HK-2 (cell line): ENCODE data around the gene AUTS2.

Experiments
- DNase-seq: peaks from one replicate; pipeline ENCODE4 v3.0.0-alpha.2; 2018; ENCODE audit not compliant: unreplicated experiment

The AUTS2 gene

GRCh38 chr7:70306173-70306572, 707.9 kb downstream of the AUTS2 start:
- DNase-seq, result no peak

- DNase-seq, result no peak
Measured at GRCh38 chr7:70307544-70308106, 709.4 kb downstream of the AUTS2 start.

GRCh38 chr7:70312336-70312735, 714.1 kb downstream of the AUTS2 start:
- DNase-seq, result no peak

- no peak for DNase-seq
Measured at GRCh38 chr7:70313271-70313670, 715.0 kb downstream of the AUTS2 start.

- DNase-seq, result no peak
Measured at GRCh38 chr7:70313687-70314086, 715.4 kb downstream of the AUTS2 start.

- DNase-seq, result no peak
Measured at GRCh38 chr7:70314221-70314620, 715.9 kb downstream of the AUTS2 start.

- DNase-seq, result no peak
Measured at GRCh38 chr7:70316745-70317144, 718.5 kb downstream of the AUTS2 start.

GRCh38 chr7:70317356-70317755, 719.1 kb downstream of the AUTS2 start:
- DNase-seq, result no peak

- no peak for DNase-seq
Measured at GRCh38 chr7:70318511-70318910, 720.2 kb downstream of the AUTS2 start.

- DNase-seq, result no peak
Measured at GRCh38 chr7:70319057-70319456, 720.8 kb downstream of the AUTS2 start.

GRCh38 chr7:70321016-70321590, 722.8 kb downstream of the AUTS2 start:
- DNase-seq, result no peak

- DNase-seq, result no peak
Measured at GRCh38 chr7:70322856-70323255, 724.6 kb downstream of the AUTS2 start.

GRCh38 chr7:70325509-70326101, 727.3 kb downstream of the AUTS2 start:
- DNase-seq, result no peak

- no peak for DNase-seq
Measured at GRCh38 chr7:70334295-70334694, 736.0 kb downstream of the AUTS2 start.

- DNase-seq, result no peak
Measured at GRCh38 chr7:70334871-70335270, 736.6 kb downstream of the AUTS2 start.

- DNase-seq, result no peak
Measured at GRCh38 chr7:70336536-70336935, 738.3 kb downstream of the AUTS2 start.

GRCh38 chr7:70338015-70338414, 739.7 kb downstream of the AUTS2 start:
- no peak for DNase-seq

GRCh38 chr7:70340236-70340635, 742.0 kb downstream of the AUTS2 start:
- no peak for DNase-seq

GRCh38 chr7:70341446-70341845, 743.2 kb downstream of the AUTS2 start:
- DNase-seq, result no peak

GRCh38 chr7:70343519-70343918, 745.2 kb downstream of the AUTS2 start:
- no peak for DNase-seq

- DNase-seq, result no peak
Measured at GRCh38 chr7:70344726-70345125, 746.5 kb downstream of the AUTS2 start.

- DNase-seq, result no peak
Measured at GRCh38 chr7:70346844-70347462, 748.7 kb downstream of the AUTS2 start.
